Body of pancreas (tissue), 4 donors: ENCODE measurements around the gene ATP11C.

Experiments
- CTCF ChIP-seq, 7 experiments: fragments of 450-650 bp in 4 of 7; fragments of 200-600 bp in 3 of 7; sonication (generic) in 3 of 7; IDR thresholded peaks; one replicate each; pipeline ENCODE4 v1.5.1; 2016 to 2019; ENCODE audit warnings: antibody characterized with exemption in 7 of 7
- POLR2A ChIP-seq, 3 donors: fragments of 450-650 bp; IDR thresholded peaks; one replicate each; pipeline ENCODE4 v1.6.1; 2016; ENCODE audit warnings: antibody characterized with exemption in 3 of 3, mild to moderate bottlenecking in 2 of 3

GRCh38 chrX:139929876-139930275 lies 3.0 kb downstream of the ATP11C start:
- no peak for TF ChIP-seq CTCF (IDR thresholded peaks at IDR 0.05)
- no peak for TF ChIP-seq POLR2A (IDR thresholded peaks at IDR 0.05)
